Calu3 (cell line): ENCODE results near the gene MLXIP. TPM values are rescaled to one million over a fixed set of nuclear protein-coding genes. Genes with fewer than 3 reads are reported as not detected.
"Not testable (repeated sequence)": the region's sequence is repeated elsewhere in the genome, so short reads cannot be mapped to it uniquely, and the experiment has no call there.

ENCODE experiments used
- BruUV-seq: library from RNA; stranded (reverse); fragments of 400-500 nt; replicated peaks from 2 replicates; lab custom pipeline; 2021; lab: Mats Ljungman, UMichigan
- CTCF ChIA-PET: fragments of 300-600 bp; sonication (Branson Sonifier 250); formaldehyde crosslinking; loops from one replicate; lab custom pipeline; 2022; ENCODE audit warnings: antibody characterized with exemption; lab: Charles Lee
- DNase-seq: peaks from one replicate; pipeline ENCODE4 v3.0.0; 2022
- H3K27ac Mint-ChIP-seq: one replicate; pipeline ENCODE4 v1.8.0; 2022; ENCODE audit warnings: mixed read lengths; ENCODE audit not compliant: unreplicated experiment
- H3K27me3 Mint-ChIP-seq: one replicate; pipeline ENCODE4 v1.8.0; 2022; ENCODE audit warnings: mixed read lengths; ENCODE audit not compliant: unreplicated experiment
- H3K36me3 Mint-ChIP-seq: one replicate; pipeline ENCODE4 v1.8.0; 2022; ENCODE audit warnings: mild to moderate bottlenecking, moderate library complexity, mixed read lengths; ENCODE audit not compliant: insufficient read depth, unreplicated experiment
- H3K4me1 Mint-ChIP-seq: one replicate; pipeline ENCODE4 v1.8.0; 2022; ENCODE audit warnings: mild to moderate bottlenecking, low read depth, mixed read lengths; ENCODE audit not compliant: unreplicated experiment
- H3K4me3 Mint-ChIP-seq: one replicate; pipeline ENCODE4 v1.8.0; 2022; ENCODE audit warnings: mild to moderate bottlenecking, low read depth, moderate library complexity, mixed read lengths; ENCODE audit not compliant: unreplicated experiment
- H3K9me3 Mint-ChIP-seq: one replicate; pipeline ENCODE4 v1.8.0; 2022; ENCODE audit warnings: low read depth, mixed read lengths; ENCODE audit not compliant: unreplicated experiment
- intact Hi-C: fragments of 100-400 bp; cut with micrococcal nuclease; formaldehyde crosslinking; loops from one replicate; pipeline ENCODE4 v1.10.0; 2022; ENCODE audit not compliant: unreplicated experiment
- total RNA-seq: library from RNA; stranded (reverse); gene quantifications from 2 replicates; pipeline ENCODE4 v1.2.3, GENCODE V29; 2022
- TF ChIP-seq, protein P1 (sequence below): fragments of 200-600 bp; IDR thresholded peaks from one replicate; pipeline ENCODE4 v1.8.0; 2022; ENCODE audit warnings: antibody characterized with exemption; ENCODE audit not compliant: unreplicated experiment

Gene MLXIP
- total RNA-seq, 1 experiment from 2014 or later, result 55.3 TPM

DNA sequence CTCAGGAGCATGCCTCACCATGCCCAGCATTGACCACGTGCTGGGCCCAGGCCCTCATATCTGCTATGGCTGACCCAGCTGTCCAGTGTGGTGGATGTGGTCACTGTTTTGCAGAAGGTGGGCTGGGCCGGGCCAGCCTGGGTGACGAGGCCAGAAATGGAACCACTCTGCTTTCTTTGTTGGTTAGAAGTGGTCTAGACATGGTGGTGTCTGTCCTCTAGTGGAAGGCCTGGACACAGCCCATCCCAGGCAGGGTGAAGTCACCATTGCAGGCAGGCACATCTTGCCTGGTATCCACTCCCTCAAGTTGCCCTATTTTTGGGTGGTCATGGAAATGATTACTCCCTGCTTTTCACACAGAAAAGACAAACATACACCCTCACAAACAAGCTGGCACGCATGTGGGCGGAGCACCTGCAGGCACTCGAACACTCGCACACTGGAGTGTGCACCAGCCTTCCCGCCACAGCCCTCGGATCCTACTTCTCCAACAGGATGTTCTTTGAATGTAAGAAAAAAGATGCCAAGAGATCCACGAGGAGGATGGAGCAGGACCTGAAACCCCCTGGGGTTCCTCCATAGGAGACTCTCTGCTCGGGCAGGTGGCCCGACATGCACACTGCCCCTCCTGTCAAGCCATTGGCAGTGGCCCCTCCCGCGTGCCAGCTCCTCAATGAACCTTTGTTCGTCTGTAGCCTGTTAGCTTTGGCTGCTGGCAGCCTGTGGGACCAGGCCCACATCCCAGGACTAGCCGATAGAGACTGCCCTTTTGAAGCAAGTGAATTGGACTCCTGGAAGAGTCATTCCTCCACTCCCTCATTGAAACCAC is 38.4 kb downstream of the MLXIP start:
- Mint-ChIP-seq H3K9me3 (no peaks in the 10 kb centered on the region), H3K4me3 (no peak overlapping the region), H3K27ac (no peak overlapping the region), H3K36me3 (no peaks in the 10 kb centered on the region), H3K27me3 (no peaks in the 10 kb centered on the region), H3K4me1 (peaks cover 16% of the 10 kb centered on the region)
- intact Hi-C loops, result no loop called here
- BruUV-seq, result no TSS peak
- TF ChIP-seq, protein P1, sequence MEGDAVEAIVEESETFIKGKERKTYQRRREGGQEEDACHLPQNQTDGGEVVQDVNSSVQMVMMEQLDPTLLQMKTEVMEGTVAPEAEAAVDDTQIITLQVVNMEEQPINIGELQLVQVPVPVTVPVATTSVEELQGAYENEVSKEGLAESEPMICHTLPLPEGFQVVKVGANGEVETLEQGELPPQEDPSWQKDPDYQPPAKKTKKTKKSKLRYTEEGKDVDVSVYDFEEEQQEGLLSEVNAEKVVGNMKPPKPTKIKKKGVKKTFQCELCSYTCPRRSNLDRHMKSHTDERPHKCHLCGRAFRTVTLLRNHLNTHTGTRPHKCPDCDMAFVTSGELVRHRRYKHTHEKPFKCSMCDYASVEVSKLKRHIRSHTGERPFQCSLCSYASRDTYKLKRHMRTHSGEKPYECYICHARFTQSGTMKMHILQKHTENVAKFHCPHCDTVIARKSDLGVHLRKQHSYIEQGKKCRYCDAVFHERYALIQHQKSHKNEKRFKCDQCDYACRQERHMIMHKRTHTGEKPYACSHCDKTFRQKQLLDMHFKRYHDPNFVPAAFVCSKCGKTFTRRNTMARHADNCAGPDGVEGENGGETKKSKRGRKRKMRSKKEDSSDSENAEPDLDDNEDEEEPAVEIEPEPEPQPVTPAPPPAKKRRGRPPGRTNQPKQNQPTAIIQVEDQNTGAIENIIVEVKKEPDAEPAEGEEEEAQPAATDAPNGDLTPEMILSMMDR, result no peak
- no peak for DNase-seq
- CTCF ChIA-PET, result no interaction called here

DNA sequence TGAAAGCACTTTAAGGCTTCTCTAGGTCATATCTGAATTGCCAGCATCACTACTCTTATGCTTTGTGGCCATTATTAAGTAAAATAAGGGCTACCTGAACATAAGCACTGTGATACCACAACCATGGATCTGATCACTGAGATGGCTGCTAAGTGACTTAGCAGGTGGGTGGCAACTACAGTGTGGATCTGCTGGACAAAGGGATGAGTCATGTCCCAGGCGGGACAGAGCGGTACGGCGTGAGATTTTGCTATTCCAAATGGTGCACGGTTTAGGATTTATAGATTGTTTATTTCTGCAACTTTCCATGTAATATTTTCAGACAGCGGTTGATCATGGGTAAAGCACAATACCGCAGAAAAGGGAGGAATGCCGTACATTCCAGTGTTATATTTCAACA is 39.4 kb downstream of the MLXIP start:
- no peak overlapping the region for H3K27ac Mint-ChIP-seq
- H3K27me3 Mint-ChIP-seq, result no peaks in the 10 kb centered on the region
- intact Hi-C loops, result no loop called here
- no TSS peak for BruUV-seq
- H3K4me3 Mint-ChIP-seq, result no peak overlapping the region
- peaks cover 16% of the 10 kb centered on the region for H3K4me1 Mint-ChIP-seq
- peaks cover 4% of the 10 kb centered on the region for H3K36me3 Mint-ChIP-seq
- no peak for DNase-seq
- CTCF ChIA-PET, result no interaction called here
- H3K9me3 Mint-ChIP-seq, result no peaks in the 10 kb centered on the region
- TF ChIP-seq, protein P1, result no peak

DNA sequence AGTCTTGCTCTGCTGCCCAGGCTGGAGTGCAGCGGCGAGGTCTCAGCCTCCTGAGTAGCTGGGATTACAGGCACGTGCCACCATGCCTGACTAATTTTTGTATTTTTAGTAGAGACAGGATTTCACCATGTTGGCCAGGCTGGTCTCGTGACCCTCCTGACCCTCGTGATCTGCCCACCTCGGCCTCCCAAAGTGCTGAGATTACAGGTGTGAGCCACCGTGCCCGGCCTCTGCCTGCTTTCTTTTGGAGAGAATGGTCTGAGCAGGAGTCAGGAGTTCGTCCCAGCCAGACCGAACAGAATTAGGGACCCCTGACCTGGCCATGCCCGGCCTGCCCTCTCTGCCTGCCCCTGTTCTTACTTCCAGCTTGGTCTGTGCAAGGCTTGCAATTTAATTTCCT is 42.8 kb downstream of the MLXIP start:
- H3K27ac Mint-ChIP-seq, H3K9me3 Mint-ChIP-seq, H3K4me3 Mint-ChIP-seq, DNase-seq, BruUV-seq, H3K36me3 Mint-ChIP-seq, H3K27me3 Mint-ChIP-seq: not testable (repeated sequence)
- CTCF ChIA-PET, result interaction anchor here (0.7 to 1.1 kb wide), 2 partner anchors 62 to 326 kb away, joined by 3 to 4 read pairs; no protein-coding TSS in a partner anchor
- H3K4me1 Mint-ChIP-seq, result peaks cover 26% of the 10 kb centered on the region
- intact Hi-C loops, result loop anchor here (5.0 kb wide), 1 partner anchor 424 kb away; no protein-coding TSS in a partner anchor

DNA sequence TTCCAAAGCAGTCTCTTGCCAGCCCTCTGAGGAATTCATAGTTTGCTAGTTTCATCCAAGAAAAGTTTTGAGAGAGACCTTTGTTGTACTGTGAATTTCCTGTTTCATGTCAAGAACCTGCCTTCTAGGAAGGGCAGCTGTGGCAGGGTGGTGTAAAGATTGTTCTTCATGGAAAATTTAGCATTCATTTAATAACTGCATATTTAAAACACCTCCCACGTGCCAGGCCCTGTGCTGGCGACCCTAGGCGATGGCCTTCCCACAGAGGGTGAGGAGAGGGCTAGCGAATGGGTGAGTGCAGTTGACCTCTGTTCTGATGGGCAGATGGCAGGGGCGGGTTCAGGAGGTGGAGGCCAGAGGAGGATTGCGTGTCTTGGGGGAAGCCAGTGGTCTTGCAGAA is 43.2 kb downstream of the MLXIP start:
- CTCF ChIA-PET, result interaction anchor here (0.7 to 1.1 kb wide), 4 partner anchors 62 to 379 kb away, joined by 3 to 5 read pairs (median 4); partner anchors contain the start of gene ZCCHC8
- intact Hi-C loops, result loop anchor here (5.0 kb wide), 1 partner anchor 424 kb away; no protein-coding TSS in a partner anchor
- H3K36me3 Mint-ChIP-seq, result peaks cover 4% of the 10 kb centered on the region
- H3K27ac Mint-ChIP-seq, result no peak overlapping the region
- TF ChIP-seq, protein P1, result no peak
- no peak overlapping the region for H3K4me3 Mint-ChIP-seq
- H3K27me3 Mint-ChIP-seq, result no peaks in the 10 kb centered on the region
- no peak for DNase-seq
- peaks cover 26% of the 10 kb centered on the region for H3K4me1 Mint-ChIP-seq
- no TSS peak for BruUV-seq
- no peaks in the 10 kb centered on the region for H3K9me3 Mint-ChIP-seq
